ENCODE results near the gene NBPF3.
"Not testable (repeated sequence)": the region's sequence is repeated elsewhere in the genome, so short reads cannot be mapped to it uniquely, and the experiment has no call there.

DNA sequence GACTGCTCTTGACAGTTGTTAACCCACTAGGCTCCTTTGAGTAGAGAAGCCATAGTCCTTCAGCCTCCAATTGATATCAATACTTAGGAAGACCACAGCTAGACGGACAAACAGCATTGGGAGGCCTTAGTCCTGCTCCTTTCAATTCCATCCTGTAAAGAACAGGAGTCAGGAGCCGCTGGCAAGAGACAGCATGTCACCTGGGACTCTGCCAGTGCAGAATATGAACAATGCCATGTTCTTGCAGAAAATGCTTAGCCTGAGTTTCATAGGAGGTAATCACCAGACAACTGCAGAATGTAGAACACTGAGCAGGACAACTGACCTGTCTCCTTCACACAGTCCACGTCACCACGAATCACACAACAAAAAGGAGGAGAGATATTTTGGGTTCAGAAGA lies 43.9 kb downstream of the NBPF3 start:
- TF ChIP-seq RELA (CRISPR knock-in tag; IDR thresholded peaks at IDR 0.05; ENCODE audit: borderline replicate concordance); KAT7 (CRISPR knock-in tag; IDR thresholded peaks at IDR 0.05; ENCODE audit: borderline replicate concordance); NFYB (CRISPR knock-in tag; conservative IDR thresholded peaks at IDR 0.05; ENCODE audit: low read depth); ZNF317 (CRISPR knock-in tag; IDR thresholded peaks at IDR 0.05; ENCODE audit: borderline replicate concordance, low read depth); TEAD4 (CRISPR knock-in tag; IDR thresholded peaks at IDR 0.05); ATF2 (CRISPR knock-in tag; IDR thresholded peaks at IDR 0.05; ENCODE audit: borderline replicate concordance, low read depth); ZNF121 (CRISPR knock-in tag; IDR thresholded peaks at IDR 0.05); MLX (CRISPR knock-in tag; IDR thresholded peaks at IDR 0.05); FOXJ3 (CRISPR knock-in tag; IDR thresholded peaks at IDR 0.05; ENCODE audit: borderline replicate concordance); ETV6 (CRISPR knock-in tag; IDR thresholded peaks at IDR 0.05); JUN (CRISPR knock-in tag; IDR thresholded peaks at IDR 0.05): not testable (repeated sequence)
- TF ChIP-seq, protein P1, sequence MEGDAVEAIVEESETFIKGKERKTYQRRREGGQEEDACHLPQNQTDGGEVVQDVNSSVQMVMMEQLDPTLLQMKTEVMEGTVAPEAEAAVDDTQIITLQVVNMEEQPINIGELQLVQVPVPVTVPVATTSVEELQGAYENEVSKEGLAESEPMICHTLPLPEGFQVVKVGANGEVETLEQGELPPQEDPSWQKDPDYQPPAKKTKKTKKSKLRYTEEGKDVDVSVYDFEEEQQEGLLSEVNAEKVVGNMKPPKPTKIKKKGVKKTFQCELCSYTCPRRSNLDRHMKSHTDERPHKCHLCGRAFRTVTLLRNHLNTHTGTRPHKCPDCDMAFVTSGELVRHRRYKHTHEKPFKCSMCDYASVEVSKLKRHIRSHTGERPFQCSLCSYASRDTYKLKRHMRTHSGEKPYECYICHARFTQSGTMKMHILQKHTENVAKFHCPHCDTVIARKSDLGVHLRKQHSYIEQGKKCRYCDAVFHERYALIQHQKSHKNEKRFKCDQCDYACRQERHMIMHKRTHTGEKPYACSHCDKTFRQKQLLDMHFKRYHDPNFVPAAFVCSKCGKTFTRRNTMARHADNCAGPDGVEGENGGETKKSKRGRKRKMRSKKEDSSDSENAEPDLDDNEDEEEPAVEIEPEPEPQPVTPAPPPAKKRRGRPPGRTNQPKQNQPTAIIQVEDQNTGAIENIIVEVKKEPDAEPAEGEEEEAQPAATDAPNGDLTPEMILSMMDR (IDR thresholded peaks at IDR 0.05) = not testable (repeated sequence)
- TF ChIP-seq, protein P2, sequence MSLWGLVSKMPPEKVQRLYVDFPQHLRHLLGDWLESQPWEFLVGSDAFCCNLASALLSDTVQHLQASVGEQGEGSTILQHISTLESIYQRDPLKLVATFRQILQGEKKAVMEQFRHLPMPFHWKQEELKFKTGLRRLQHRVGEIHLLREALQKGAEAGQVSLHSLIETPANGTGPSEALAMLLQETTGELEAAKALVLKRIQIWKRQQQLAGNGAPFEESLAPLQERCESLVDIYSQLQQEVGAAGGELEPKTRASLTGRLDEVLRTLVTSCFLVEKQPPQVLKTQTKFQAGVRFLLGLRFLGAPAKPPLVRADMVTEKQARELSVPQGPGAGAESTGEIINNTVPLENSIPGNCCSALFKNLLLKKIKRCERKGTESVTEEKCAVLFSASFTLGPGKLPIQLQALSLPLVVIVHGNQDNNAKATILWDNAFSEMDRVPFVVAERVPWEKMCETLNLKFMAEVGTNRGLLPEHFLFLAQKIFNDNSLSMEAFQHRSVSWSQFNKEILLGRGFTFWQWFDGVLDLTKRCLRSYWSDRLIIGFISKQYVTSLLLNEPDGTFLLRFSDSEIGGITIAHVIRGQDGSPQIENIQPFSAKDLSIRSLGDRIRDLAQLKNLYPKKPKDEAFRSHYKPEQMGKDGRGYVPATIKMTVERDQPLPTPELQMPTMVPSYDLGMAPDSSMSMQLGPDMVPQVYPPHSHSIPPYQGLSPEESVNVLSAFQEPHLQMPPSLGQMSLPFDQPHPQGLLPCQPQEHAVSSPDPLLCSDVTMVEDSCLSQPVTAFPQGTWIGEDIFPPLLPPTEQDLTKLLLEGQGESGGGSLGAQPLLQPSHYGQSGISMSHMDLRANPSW (CRISPR knock-in tag; conservative IDR thresholded peaks at IDR 0.05; ENCODE audit: low read depth) = not testable (repeated sequence)
- TF ChIP-seq, protein P3, sequence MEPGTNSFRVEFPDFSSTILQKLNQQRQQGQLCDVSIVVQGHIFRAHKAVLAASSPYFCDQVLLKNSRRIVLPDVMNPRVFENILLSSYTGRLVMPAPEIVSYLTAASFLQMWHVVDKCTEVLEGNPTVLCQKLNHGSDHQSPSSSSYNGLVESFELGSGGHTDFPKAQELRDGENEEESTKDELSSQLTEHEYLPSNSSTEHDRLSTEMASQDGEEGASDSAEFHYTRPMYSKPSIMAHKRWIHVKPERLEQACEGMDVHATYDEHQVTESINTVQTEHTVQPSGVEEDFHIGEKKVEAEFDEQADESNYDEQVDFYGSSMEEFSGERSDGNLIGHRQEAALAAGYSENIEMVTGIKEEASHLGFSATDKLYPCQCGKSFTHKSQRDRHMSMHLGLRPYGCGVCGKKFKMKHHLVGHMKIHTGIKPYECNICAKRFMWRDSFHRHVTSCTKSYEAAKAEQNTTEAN (CRISPR knock-in tag; IDR thresholded peaks at IDR 0.05) = not testable (repeated sequence)

Data from WTC11 (cell line).